ENCODE measurements around the gene GAMT.
"Not testable (repeated sequence)": the region's sequence is repeated elsewhere in the genome, so short reads cannot be mapped to it uniquely, and the experiment has no call there.

The GAMT gene

GRCh38 chr19:1425102-1425837 is 23.9 kb upstream of the GAMT start:
- H3K4me3 ChIP-seq (ENCODE audit: low read length), result no peak overlapping the region
- H3K36me3 ChIP-seq (ENCODE audit: control insufficient read depth, insufficient read depth, low read length), result peaks cover 65% of the 10 kb centered on the region
- no peak overlapping the region for H3K27ac ChIP-seq (ENCODE audit: low read length)
- DNase-seq (ENCODE audit: low read depth, low spot score), result no peak
- H3K27me3 ChIP-seq (ENCODE audit: control insufficient read depth, insufficient read depth, low read length), result no peaks in the 10 kb centered on the region
- no peaks in the 10 kb centered on the region for H3K9me3 ChIP-seq (ENCODE audit: control insufficient read depth, insufficient read depth, low read length)
- H3K4me1 ChIP-seq (ENCODE audit: control insufficient read depth, insufficient read depth, low read length), result no peaks in the 10 kb centered on the region
- WGBS (ENCODE audit: insufficient coverage, insufficient read length), result no CpG with 5 or more reads among the region's 33 CpGs

- H3K9me3 ChIP-seq (ENCODE audit: control insufficient read depth, insufficient read depth, low read length), result no peaks in the 10 kb centered on the region
- H3K27ac ChIP-seq (ENCODE audit: low read length), result no peak overlapping the region
- no peaks in the 10 kb centered on the region for H3K4me1 ChIP-seq (ENCODE audit: control insufficient read depth, insufficient read depth, low read length)
- H3K27me3 ChIP-seq (ENCODE audit: control insufficient read depth, insufficient read depth, low read length), result no peaks in the 10 kb centered on the region
- peaks cover 61% of the 10 kb centered on the region for H3K36me3 ChIP-seq (ENCODE audit: control insufficient read depth, insufficient read depth, low read length)
- H3K4me3 ChIP-seq (ENCODE audit: low read length), result no peak overlapping the region
- no peak for DNase-seq (ENCODE audit: low read depth, low spot score)
- no CpG with 5 or more reads among the region's 42 CpGs for WGBS (ENCODE audit: insufficient coverage, insufficient read length)
Observed at GRCh38 chr19:1424192-1424955, 23.0 kb upstream of the GAMT start.

GRCh38 chr19:1423436-1424191 is 22.3 kb upstream of the GAMT start:
- no CpG with 5 or more reads among the region's 40 CpGs for WGBS (ENCODE audit: insufficient coverage, insufficient read length)
- no peaks in the 10 kb centered on the region for H3K4me1 ChIP-seq (ENCODE audit: control insufficient read depth, insufficient read depth, low read length)
- no peaks in the 10 kb centered on the region for H3K9me3 ChIP-seq (ENCODE audit: control insufficient read depth, insufficient read depth, low read length)
- H3K27me3 ChIP-seq (ENCODE audit: control insufficient read depth, insufficient read depth, low read length), result no peaks in the 10 kb centered on the region
- H3K27ac ChIP-seq (ENCODE audit: low read length), result no peak overlapping the region
- H3K36me3 ChIP-seq (ENCODE audit: control insufficient read depth, insufficient read depth, low read length), result peaks cover 61% of the 10 kb centered on the region
- DNase-seq (ENCODE audit: low read depth, low spot score), result no peak
- H3K4me3 ChIP-seq (ENCODE audit: low read length), result no peak overlapping the region

- DNase-seq (ENCODE audit: low read depth, low spot score), result no peak
- Histone ChIP-seq H3K27ac (ENCODE audit: low read length) (no peak overlapping the region), H3K36me3 (ENCODE audit: control insufficient read depth, insufficient read depth, low read length) (peaks cover 63% of the 10 kb centered on the region)
Observed at GRCh38 chr19:1422943-1423342, 21.6 kb upstream of the GAMT start.

GRCh38 chr19:1422360-1422759 is 21.0 kb upstream of the GAMT start:
- Histone ChIP-seq H3K27me3 (ENCODE audit: control insufficient read depth, insufficient read depth, low read length) (no peaks in the 10 kb centered on the region), H3K27ac (ENCODE audit: low read length) (no peak overlapping the region), H3K4me1 (ENCODE audit: control insufficient read depth, insufficient read depth, low read length) (no peaks in the 10 kb centered on the region; the same call in 1 of the 2 replicates), H3K36me3 (ENCODE audit: control insufficient read depth, insufficient read depth, low read length) (peaks cover 63% of the 10 kb centered on the region), H3K9me3 (ENCODE audit: control insufficient read depth, insufficient read depth, low read length) (no peaks in the 10 kb centered on the region), H3K4me3 (ENCODE audit: low read length) (no peak overlapping the region)
- DNase-seq (ENCODE audit: low read depth, low spot score), result no peak
- no CpG with 5 or more reads among the region's 16 CpGs for WGBS (ENCODE audit: insufficient coverage, insufficient read length)

More at GRCh38 chr19:1422943-1423342, 21.6 kb upstream of the GAMT start:
- H3K4me1 ChIP-seq (ENCODE audit: control insufficient read depth, insufficient read depth, low read length), result no peaks in the 10 kb centered on the region
- no peak overlapping the region for H3K4me3 ChIP-seq (ENCODE audit: low read length)
- WGBS (ENCODE audit: insufficient coverage, insufficient read length), result no CpG with 5 or more reads among the region's 24 CpGs
- H3K27me3 ChIP-seq (ENCODE audit: control insufficient read depth, insufficient read depth, low read length), result no peaks in the 10 kb centered on the region
- H3K9me3 ChIP-seq (ENCODE audit: control insufficient read depth, insufficient read depth, low read length), result no peaks in the 10 kb centered on the region

GRCh38 chr19:1421958-1422305 is 20.6 kb upstream of the GAMT start:
- no peak overlapping the region for H3K27ac ChIP-seq (ENCODE audit: low read length)
- no peaks in the 10 kb centered on the region for H3K9me3 ChIP-seq (ENCODE audit: control insufficient read depth, insufficient read depth, low read length)
- peaks cover 63% of the 10 kb centered on the region for H3K36me3 ChIP-seq (ENCODE audit: control insufficient read depth, insufficient read depth, low read length)
- no peaks in the 10 kb centered on the region for H3K27me3 ChIP-seq (ENCODE audit: control insufficient read depth, insufficient read depth, low read length)
- DNase-seq (ENCODE audit: low read depth, low spot score), result no peak
- no CpG with 5 or more reads among the region's 22 CpGs for WGBS (ENCODE audit: insufficient coverage, insufficient read length)
- H3K4me1 ChIP-seq (ENCODE audit: control insufficient read depth, insufficient read depth, low read length), result peaks cover 3% of the 10 kb centered on the region; the same call in 1 of the 2 replicates
- no peak overlapping the region for H3K4me3 ChIP-seq (ENCODE audit: low read length)

GRCh38 chr19:1421218-1421957 is 20.0 kb upstream of the GAMT start:
- Histone ChIP-seq H3K9me3 (ENCODE audit: control insufficient read depth, insufficient read depth, low read length) (no peaks in the 10 kb centered on the region), H3K36me3 (ENCODE audit: control insufficient read depth, insufficient read depth, low read length) (peaks cover 64% of the 10 kb centered on the region), H3K27ac (ENCODE audit: low read length) (no peak overlapping the region), H3K4me1 (ENCODE audit: control insufficient read depth, insufficient read depth, low read length) (peaks cover 4% of the 10 kb centered on the region), H3K4me3 (ENCODE audit: low read length) (no peak overlapping the region), H3K27me3 (ENCODE audit: control insufficient read depth, insufficient read depth, low read length) (no peaks in the 10 kb centered on the region)
- no peak for DNase-seq (ENCODE audit: low read depth, low spot score)
- no CpG with 5 or more reads among the region's 37 CpGs for WGBS (ENCODE audit: insufficient coverage, insufficient read length)

GRCh38 chr19:1420590-1420989 is 19.2 kb upstream of the GAMT start:
- Histone ChIP-seq H3K36me3 (ENCODE audit: control insufficient read depth, insufficient read depth, low read length) (peaks cover 58% of the 10 kb centered on the region), H3K4me3 (ENCODE audit: low read length) (no peak overlapping the region), H3K4me1 (ENCODE audit: control insufficient read depth, insufficient read depth, low read length) (peaks cover 11% of the 10 kb centered on the region), H3K27ac (ENCODE audit: low read length) (no peak overlapping the region), H3K9me3 (ENCODE audit: control insufficient read depth, insufficient read depth, low read length) (no peaks in the 10 kb centered on the region), H3K27me3 (ENCODE audit: control insufficient read depth, insufficient read depth, low read length) (no peaks in the 10 kb centered on the region)
- DNase-seq (ENCODE audit: low read depth, low spot score), result no peak
- WGBS (ENCODE audit: insufficient coverage, insufficient read length), result no CpG with 5 or more reads among the region's 15 CpGs

GRCh38 chr19:1420085-1420484 is 18.7 kb upstream of the GAMT start:
- not testable (repeated sequence) for H3K27ac ChIP-seq (ENCODE audit: low read length); H3K27me3 ChIP-seq (ENCODE audit: control insufficient read depth, insufficient read depth, low read length); DNase-seq (ENCODE audit: low read depth, low spot score); H3K4me3 ChIP-seq (ENCODE audit: low read length); H3K9me3 ChIP-seq (ENCODE audit: control insufficient read depth, insufficient read depth, low read length)
- WGBS (ENCODE audit: insufficient coverage, insufficient read length), result no CpG with 5 or more reads among the region's 43 CpGs
- peaks cover 12% of the 10 kb centered on the region for H3K4me1 ChIP-seq (ENCODE audit: control insufficient read depth, insufficient read depth, low read length)
- peaks cover 57% of the 10 kb centered on the region for H3K36me3 ChIP-seq (ENCODE audit: control insufficient read depth, insufficient read depth, low read length)
